ENCODE results near the gene CDKN1C.
A peak's percentile ranks its signal among the peaks of the same experiment; 100 is the strongest.
"Not testable (repeated sequence)": the region's sequence is repeated elsewhere in the genome, so short reads cannot be mapped to it uniquely, and the experiment has no call there.

Gene CDKN1C

GRCh38 chr11:2908130-2908529, 22.6 kb upstream of the CDKN1C start:
- TF ChIP-seq CTCF (IDR thresholded peaks at IDR 0.05; ENCODE audit: unreplicated experiment in 3 of 3), result no peak
- peaks cover 5% of the 10 kb centered on the region for H3K36me3 Mint-ChIP-seq (ENCODE audit: low read depth)
- H3K27ac Mint-ChIP-seq, result no peak overlapping the region
- peaks cover 11% of the 10 kb centered on the region for H3K9me3 Mint-ChIP-seq
- no peak overlapping the region for H3K4me3 Mint-ChIP-seq
- H3K4me1 Mint-ChIP-seq, result peaks cover 5% of the 10 kb centered on the region
- H3K27me3 Mint-ChIP-seq (ENCODE audit: low read depth), result peaks cover 16% of the 10 kb centered on the region

GRCh38 chr11:2905299-2905698, 19.7 kb upstream of the CDKN1C start:
- H3K36me3 Mint-ChIP-seq (ENCODE audit: low read depth); H3K4me1 Mint-ChIP-seq; H3K4me3 Mint-ChIP-seq; H3K27ac Mint-ChIP-seq: not testable (repeated sequence)
- H3K27me3 Mint-ChIP-seq (ENCODE audit: low read depth), result peaks cover 11% of the 10 kb centered on the region
- H3K9me3 Mint-ChIP-seq, result peaks cover 11% of the 10 kb centered on the region

- Mint-ChIP-seq H3K4me1 (peaks cover 5% of the 10 kb centered on the region), H3K4me3 (peak overlapping the region; percentile 20 to 76 (median 69)), H3K36me3 (ENCODE audit: low read depth) (peaks cover 5% of the 10 kb centered on the region), H3K9me3 (peaks cover 11% of the 10 kb centered on the region), H3K27ac (peak overlapping the region in 1 of 3 experiments; percentile 19), H3K27me3 (ENCODE audit: low read depth) (peaks cover 20% of the 10 kb centered on the region)
- no peak for TF ChIP-seq CTCF (IDR thresholded peaks at IDR 0.05; ENCODE audit: unreplicated experiment in 3 of 3)
Observed at GRCh38 chr11:2904153-2905052, 18.8 kb upstream of the CDKN1C start.

- Mint-ChIP-seq H3K4me3 (peak overlapping the region; percentile 63 to 76 (median 69)), H3K27me3 (ENCODE audit: low read depth) (peaks cover 24% of the 10 kb centered on the region), H3K4me1 (peaks cover 5% of the 10 kb centered on the region), H3K27ac (peak overlapping the region in 1 of 3 experiments; percentile 3), H3K36me3 (ENCODE audit: low read depth) (peaks cover 5% of the 10 kb centered on the region), H3K9me3 (peaks cover 11% of the 10 kb centered on the region)
- no peak for TF ChIP-seq CTCF (IDR thresholded peaks at IDR 0.05; ENCODE audit: unreplicated experiment in 3 of 3)
Observed at GRCh38 chr11:2903672-2904011, 18.1 kb upstream of the CDKN1C start.

- Mint-ChIP-seq H3K36me3 (ENCODE audit: low read depth) (peaks cover 5% of the 10 kb centered on the region), H3K9me3 (peaks cover 11% of the 10 kb centered on the region), H3K4me1 (peaks cover 5% of the 10 kb centered on the region), H3K27me3 (ENCODE audit: low read depth) (peaks cover 24% of the 10 kb centered on the region), H3K27ac (no peak overlapping the region), H3K4me3 (peak overlapping the region; percentile 65 to 76 (median 69))
- TF ChIP-seq CTCF (IDR thresholded peaks at IDR 0.05; ENCODE audit: unreplicated experiment in 3 of 3), result no peak
Observed at GRCh38 chr11:2902784-2903671, 17.5 kb upstream of the CDKN1C start.

Measured in nephron (organoid).